PC-3 (cell line): ENCODE measurements around the gene AHNAK2.
"Not testable (repeated sequence)": the region's sequence is repeated elsewhere in the genome, so short reads cannot be mapped to it uniquely, and the experiment has no call there.

ENCODE experiments used
- EZH2 ChIP-seq: fragments of 300-600 bp; sonication (generic); IDR thresholded peaks from one replicate; pipeline ENCODE4 v1.6.1; 2017; ENCODE audit warnings: antibody characterized with exemption, mild to moderate bottlenecking, low read length; ENCODE audit not compliant: unreplicated experiment
- TF ChIP-seq, protein P1 (sequence below): fragments of 300-600 bp; sonication (generic); conservative IDR thresholded peaks from 2 replicates; pipeline ENCODE4 v1.5.1; 2017; ENCODE audit warnings: antibody characterized with exemption, low read depth, mild to moderate bottlenecking, low read length

DNA sequence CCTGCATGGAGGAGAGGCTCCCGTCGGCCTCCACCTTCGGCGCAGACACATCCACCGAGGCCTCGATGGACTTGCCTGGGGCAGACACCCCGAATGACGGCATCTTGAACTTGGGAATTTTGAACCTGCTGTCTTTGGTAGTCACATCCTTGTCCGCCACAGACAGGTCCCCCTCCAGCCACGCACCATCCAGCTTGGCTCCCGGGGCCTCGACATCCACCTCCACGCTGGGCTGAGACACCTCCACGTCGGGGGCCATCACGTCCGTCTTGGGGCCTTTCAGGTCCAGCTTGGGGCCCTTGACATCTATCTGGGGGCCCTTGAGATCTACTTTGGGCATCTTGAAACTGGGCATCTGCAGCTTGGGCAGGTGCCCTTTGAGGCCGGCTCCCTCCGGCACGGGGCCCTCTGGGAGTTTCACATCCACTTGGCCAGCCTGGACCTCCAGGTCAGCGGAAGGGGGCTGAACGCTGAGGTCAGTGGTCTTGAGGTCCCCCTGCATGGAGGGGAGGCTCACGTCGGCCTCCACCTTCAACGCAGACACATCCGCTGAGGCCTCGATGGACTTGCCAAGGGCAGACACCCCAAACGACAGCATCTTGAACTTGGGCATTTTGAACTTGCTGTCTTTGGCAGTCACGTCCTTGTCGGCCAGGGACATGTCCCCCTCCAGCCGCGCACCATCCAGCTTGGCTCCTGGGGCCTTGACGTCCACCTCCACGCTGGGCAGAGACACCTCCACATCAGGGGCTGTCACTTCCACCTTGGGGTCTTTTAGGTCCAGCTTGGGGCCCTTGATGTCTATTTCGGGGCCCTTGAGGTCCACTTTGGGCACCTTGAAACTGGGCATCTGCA is 30.1 kb downstream of the AHNAK2 start:
- TF ChIP-seq, protein P1, sequence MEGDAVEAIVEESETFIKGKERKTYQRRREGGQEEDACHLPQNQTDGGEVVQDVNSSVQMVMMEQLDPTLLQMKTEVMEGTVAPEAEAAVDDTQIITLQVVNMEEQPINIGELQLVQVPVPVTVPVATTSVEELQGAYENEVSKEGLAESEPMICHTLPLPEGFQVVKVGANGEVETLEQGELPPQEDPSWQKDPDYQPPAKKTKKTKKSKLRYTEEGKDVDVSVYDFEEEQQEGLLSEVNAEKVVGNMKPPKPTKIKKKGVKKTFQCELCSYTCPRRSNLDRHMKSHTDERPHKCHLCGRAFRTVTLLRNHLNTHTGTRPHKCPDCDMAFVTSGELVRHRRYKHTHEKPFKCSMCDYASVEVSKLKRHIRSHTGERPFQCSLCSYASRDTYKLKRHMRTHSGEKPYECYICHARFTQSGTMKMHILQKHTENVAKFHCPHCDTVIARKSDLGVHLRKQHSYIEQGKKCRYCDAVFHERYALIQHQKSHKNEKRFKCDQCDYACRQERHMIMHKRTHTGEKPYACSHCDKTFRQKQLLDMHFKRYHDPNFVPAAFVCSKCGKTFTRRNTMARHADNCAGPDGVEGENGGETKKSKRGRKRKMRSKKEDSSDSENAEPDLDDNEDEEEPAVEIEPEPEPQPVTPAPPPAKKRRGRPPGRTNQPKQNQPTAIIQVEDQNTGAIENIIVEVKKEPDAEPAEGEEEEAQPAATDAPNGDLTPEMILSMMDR = not testable (repeated sequence)
- not testable (repeated sequence) for TF ChIP-seq EZH2
